Vagina (tissue), 2 donors: ENCODE data around the gene RFX7. TPM values are rescaled to one million over a fixed set of nuclear protein-coding genes. Genes with fewer than 3 reads are reported as not detected.

Experiments
- DNase-seq, 2 donors: peaks; one replicate each; pipeline ENCODE4 v3.0.0-alpha.2; 2017; ENCODE audit errors: extremely low spot score in 2 of 2
- H3K27ac ChIP-seq: fragments of 200-600 bp; sonication (generic); one replicate; pipeline ENCODE4 v1.5.1; 2019
- H3K27me3 ChIP-seq: fragments of 200-600 bp; sonication (generic); one replicate; pipeline ENCODE4 v1.5.1; 2019
- H3K36me3 ChIP-seq, 2 donors: fragments of 200-600 bp; sonication (generic); one replicate each; pipeline ENCODE4 v1.5.1; 2017 to 2019
- H3K4me1 ChIP-seq: fragments of 200-600 bp; sonication (generic); one replicate; pipeline ENCODE4 v1.5.1; 2019
- H3K4me3 ChIP-seq, 2 donors: fragments of 200-600 bp; sonication (generic); 1 replicate in 1 of 2; 2 replicates in 1 of 2; pipeline ENCODE4 v1.5.1; 2016 to 2019
- H3K9me3 ChIP-seq: fragments of 200-600 bp; sonication (generic); one replicate; pipeline ENCODE4 v1.5.1; 2019
- CTCF ChIP-seq, 3 experiments: fragments of 450-650 bp in 2 of 3; fragments of 200-600 bp in 1 of 3; sonication (generic) in 1 of 3; IDR thresholded peaks; one replicate each; pipeline ENCODE4 v1.5.1; 2017 to 2019; ENCODE audit warnings: antibody characterized with exemption in 3 of 3, mild to moderate bottlenecking in 2 of 3, moderate library complexity in 2 of 3
- POLR2A ChIP-seq, 2 donors: fragments of 450-650 bp; IDR thresholded peaks; one replicate each; pipeline ENCODE4 v1.6.1; 2017; ENCODE audit warnings: antibody characterized with exemption in 2 of 2, mild to moderate bottlenecking in 2 of 2, moderate library complexity in 2 of 2
- POLR2AphosphoS5 ChIP-seq, 2 donors: sonication (generic); formaldehyde crosslinking; IDR thresholded peaks; one replicate each; pipeline ENCODE4 v1.9.0; 2017; ENCODE audit warnings: antibody characterized with exemption in 2 of 2, mild to moderate bottlenecking in 2 of 2, low read depth in 1 of 2; ENCODE audit not compliant: insufficient read depth in 1 of 2
- intact Hi-C: fragments of 100-400 bp; cut with DNase I; formaldehyde crosslinking; loops from one replicate; pipeline ENCODE4 v1.15.1; 2023
- total RNA-seq: library from RNA; depleted of rRNA; stranded (reverse); fragments of >200 nt; gene quantifications from one replicate; pipeline ENCODE4 v1.2.3, GENCODE V29; 2016

Gene RFX7
- total RNA-seq = 15.5 TPM

- no peaks in the 10 kb centered on the region for H3K9me3 ChIP-seq
- no peaks in the 10 kb centered on the region for H3K27me3 ChIP-seq
- TF ChIP-seq CTCF (IDR thresholded peaks at IDR 0.05) (no peak), POLR2AphosphoS5 (IDR thresholded peaks at IDR 0.05; ENCODE audit: insufficient read depth in 1 of 2, low read depth in 1 of 2) (no peak), POLR2A (IDR thresholded peaks at IDR 0.05) (peak in 1 of 2 donors; percentile 1)
- H3K4me1 ChIP-seq = peaks cover 40% of the 10 kb centered on the region
- DNase-seq = no peak
- peak within 1 kb of the TSS; percentile 95 for H3K27ac ChIP-seq
- peak within 1 kb of the TSS; percentile 73 to 85 for H3K4me3 ChIP-seq
- intact Hi-C loops = no loop called here
- no peaks in the 10 kb centered on the region for H3K36me3 ChIP-seq
Measured at GRCh38 chr15:56243163-56244037, at the start of gene RFX7. TSS of gene RFX7 (minus strand) at chr15:56243879. CDS start at chr15:56243285, 594 bp downstream.

- no peak for TF ChIP-seq CTCF (IDR thresholded peaks at IDR 0.05)
- no peak for TF ChIP-seq POLR2A (IDR thresholded peaks at IDR 0.05)
- no peak for TF ChIP-seq POLR2AphosphoS5 (IDR thresholded peaks at IDR 0.05; ENCODE audit: insufficient read depth in 1 of 2, low read depth in 1 of 2)
- Histone ChIP-seq H3K4me1 (no peaks in the 10 kb centered on the region), H3K27ac (no peak overlapping the region), H3K36me3 (no peaks in the 10 kb centered on the region), H3K4me3 (no peak overlapping the region), H3K9me3 (peaks cover 6% of the 10 kb centered on the region), H3K27me3 (no peaks in the 10 kb centered on the region)
- DNase-seq = no peak
- intact Hi-C loops = no loop called here
Measured at GRCh38 chr15:56292546-56293316, 49.1 kb upstream of the RFX7 start.

- intact Hi-C loops = no loop called here
Measured at GRCh38 chr15:56291741-56292140, 48.1 kb upstream of the RFX7 start.

GRCh38 chr15:56286213-56286612, 42.5 kb upstream of the RFX7 start:
- Histone ChIP-seq H3K4me1 (no peaks in the 10 kb centered on the region), H3K36me3 (no peaks in the 10 kb centered on the region), H3K27ac (no peak overlapping the region), H3K4me3 (no peak overlapping the region), H3K27me3 (no peaks in the 10 kb centered on the region), H3K9me3 (peaks cover 6% of the 10 kb centered on the region)
- no peak for DNase-seq
- TF ChIP-seq POLR2AphosphoS5 (IDR thresholded peaks at IDR 0.05; ENCODE audit: insufficient read depth in 1 of 2, low read depth in 1 of 2) (no peak), CTCF (IDR thresholded peaks at IDR 0.05) (no peak), POLR2A (IDR thresholded peaks at IDR 0.05) (no peak)
- intact Hi-C loops = no loop called here

More at GRCh38 chr15:56291741-56292140, 48.1 kb upstream of the RFX7 start:
- Histone ChIP-seq H3K9me3 (peaks cover 6% of the 10 kb centered on the region), H3K27ac (no peak overlapping the region), H3K36me3 (no peaks in the 10 kb centered on the region), H3K4me1 (no peaks in the 10 kb centered on the region), H3K4me3 (no peak overlapping the region), H3K27me3 (no peaks in the 10 kb centered on the region)
- TF ChIP-seq POLR2AphosphoS5 (IDR thresholded peaks at IDR 0.05; ENCODE audit: insufficient read depth in 1 of 2, low read depth in 1 of 2) (no peak), CTCF (IDR thresholded peaks at IDR 0.05) (no peak), POLR2A (IDR thresholded peaks at IDR 0.05) (no peak)
- DNase-seq = no peak
